Cerebellar cortex (tissue), 1 donor: ENCODE results near the gene ZBTB20.

Experiments used
- DNase-seq: peaks from one replicate; pipeline ENCODE4 v3.0.0-alpha.2; 2015; ENCODE audit warnings: low spot score

The ZBTB20 gene

GRCh38 chr3:114481113-114481512, 666.0 kb downstream of the ZBTB20 start:
- DNase-seq: no peak

GRCh38 chr3:114480442-114480841, 666.6 kb downstream of the ZBTB20 start:
- DNase-seq: no peak

GRCh38 chr3:114478801-114479200, 668.3 kb downstream of the ZBTB20 start:
- no peak for DNase-seq

GRCh38 chr3:114476511-114476910, 670.6 kb downstream of the ZBTB20 start:
- DNase-seq: no peak

- no peak for DNase-seq
These were observed 675.6 kb downstream of the ZBTB20 start for GRCh38 chr3:114471478-114471877.

- DNase-seq: no peak
These were observed 678.0 kb downstream of the ZBTB20 start for GRCh38 chr3:114469070-114469469.

GRCh38 chr3:114466816-114467215, 680.3 kb downstream of the ZBTB20 start:
- no peak for DNase-seq

- no peak for DNase-seq
These were observed 680.8 kb downstream of the ZBTB20 start for GRCh38 chr3:114466251-114466650.

GRCh38 chr3:114464548-114464947, 682.5 kb downstream of the ZBTB20 start:
- no peak for DNase-seq

GRCh38 chr3:114462750-114463149, 684.3 kb downstream of the ZBTB20 start:
- no peak for DNase-seq

GRCh38 chr3:114460459-114460858, 686.6 kb downstream of the ZBTB20 start:
- no peak for DNase-seq

GRCh38 chr3:114456742-114457141, 690.3 kb downstream of the ZBTB20 start:
- no peak for DNase-seq

- DNase-seq: peak; percentile 69
These were observed 691.7 kb downstream of the ZBTB20 start for GRCh38 chr3:114455432-114455831.

- peak; percentile 77 for DNase-seq
These were observed 692.4 kb downstream of the ZBTB20 start for GRCh38 chr3:114454551-114455251.

GRCh38 chr3:114453361-114453780, 693.7 kb downstream of the ZBTB20 start:
- DNase-seq: peak; percentile 53

- DNase-seq: peak; percentile 49
These were observed 694.2 kb downstream of the ZBTB20 start for GRCh38 chr3:114452937-114453336.

GRCh38 chr3:114452256-114452655, 694.8 kb downstream of the ZBTB20 start:
- peak; percentile 75 for DNase-seq

GRCh38 chr3:114451561-114452018, 695.5 kb downstream of the ZBTB20 start:
- DNase-seq: peak; percentile 72

- DNase-seq: peak; percentile 60
These were observed 696.0 kb downstream of the ZBTB20 start for GRCh38 chr3:114451051-114451451.

GRCh38 chr3:114450008-114450596, 697.0 kb downstream of the ZBTB20 start:
- peak; percentile 73 for DNase-seq

GRCh38 chr3:114449271-114450007, 697.6 kb downstream of the ZBTB20 start:
- no peak for DNase-seq

GRCh38 chr3:114447950-114448479, 699.1 kb downstream of the ZBTB20 start:
- DNase-seq: peak; percentile 60

GRCh38 chr3:114447545-114447944, 699.5 kb downstream of the ZBTB20 start:
- DNase-seq: peak; percentile 64
